NCI-H1417 (cell line): ENCODE data around the gene EPHB1.

Source experiments
- DNase-seq, 3 experiments: peaks; one replicate each; lab custom pipeline; 2025; lab: John Stamatoyannopoulos, UW

The EPHB1 gene

GRCh38 chr3:135128818-135129217, 333.8 kb downstream of the EPHB1 start:
- peak in 1 of 3 experiments; percentile 43 for DNase-seq

GRCh38 chr3:135131290-135131689, 336.2 kb downstream of the EPHB1 start:
- DNase-seq: no peak

GRCh38 chr3:135133905-135134683, 339.0 kb downstream of the EPHB1 start:
- no peak for DNase-seq

GRCh38 chr3:135134684-135135075, 339.6 kb downstream of the EPHB1 start:
- DNase-seq: no peak

GRCh38 chr3:135135445-135135844, 340.4 kb downstream of the EPHB1 start:
- DNase-seq: no peak

- DNase-seq: no peak
Observed at GRCh38 chr3:135136361-135137100, 341.5 kb downstream of the EPHB1 start.

GRCh38 chr3:135137296-135137695, 342.2 kb downstream of the EPHB1 start:
- no peak for DNase-seq

GRCh38 chr3:135138776-135139175, 343.7 kb downstream of the EPHB1 start:
- DNase-seq: no peak

- no peak for DNase-seq
Observed at GRCh38 chr3:135140591-135140990, 345.5 kb downstream of the EPHB1 start.

- DNase-seq: no peak
Observed at GRCh38 chr3:135141160-135141559, 346.1 kb downstream of the EPHB1 start.

GRCh38 chr3:135141672-135142071, 346.6 kb downstream of the EPHB1 start:
- DNase-seq: no peak

GRCh38 chr3:135142530-135142929, 347.5 kb downstream of the EPHB1 start:
- DNase-seq: no peak

GRCh38 chr3:135143474-135143873, 348.4 kb downstream of the EPHB1 start:
- DNase-seq: no peak

GRCh38 chr3:135145581-135145980, 350.5 kb downstream of the EPHB1 start:
- DNase-seq: no peak

- DNase-seq: no peak
Observed at GRCh38 chr3:135147657-135148056, 352.6 kb downstream of the EPHB1 start.

- DNase-seq: no peak
Observed at GRCh38 chr3:135148398-135149020, 353.4 kb downstream of the EPHB1 start.

GRCh38 chr3:135149707-135150681, 354.9 kb downstream of the EPHB1 start:
- no peak for DNase-seq

GRCh38 chr3:135154186-135154585, 359.1 kb downstream of the EPHB1 start:
- DNase-seq: no peak

- DNase-seq: no peak
Observed at GRCh38 chr3:135155228-135155627, 360.2 kb downstream of the EPHB1 start.

- no peak for DNase-seq
Observed at GRCh38 chr3:135155791-135156190, 360.7 kb downstream of the EPHB1 start.

GRCh38 chr3:135157045-135157740, 362.1 kb downstream of the EPHB1 start:
- DNase-seq: no peak
